Femur (tissue), 1 donor: ENCODE data around the gene PCDHB15.
"Not testable (repeated sequence)": the region's sequence is repeated elsewhere in the genome, so short reads cannot be mapped to it uniquely, and the experiment has no call there.

Source experiments
- DNase-seq: peaks from one replicate; pipeline ENCODE4 v3.0.0-alpha.2; 2017

PCDHB15 gene

GRCh38 chr5:141245250-141245717 is at the start of gene PCDHB15:
Gene PCDHB15, plus strand, starts transcription at chr5:141245395. Its CDS starts 184 bp downstream, at chr5:141245579.
- peak; percentile 22 for DNase-seq

GRCh38 chr5:141196363-141196762 is 48.8 kb upstream of the PCDHB15 start:
- DNase-seq = no peak

- no peak for DNase-seq
Observed at GRCh38 chr5:141199359-141200235, 45.6 kb upstream of the PCDHB15 start, which contains the start of gene PCDHB11. Gene PCDHB11, plus strand, starts transcription at chr5:141199627. Its CDS starts 148 bp downstream, at chr5:141199775.

- not testable (repeated sequence) for DNase-seq
Observed at GRCh38 chr5:141201126-141201525, 44.1 kb upstream of the PCDHB15 start.

- not testable (repeated sequence) for DNase-seq
Observed at GRCh38 chr5:141201646-141202045, 43.5 kb upstream of the PCDHB15 start.

- DNase-seq = no peak
Observed at GRCh38 chr5:141208478-141208877, 36.7 kb upstream of the PCDHB15 start, which contains the start of gene PCDHB12. Gene PCDHB12, plus strand, starts transcription at chr5:141208719. Its CDS starts 189 bp downstream, at chr5:141208908.

- DNase-seq = not testable (repeated sequence)
Observed at GRCh38 chr5:141210281-141210680, 34.9 kb upstream of the PCDHB15 start.

- not testable (repeated sequence) for DNase-seq
Observed at GRCh38 chr5:141210849-141211248, 34.3 kb upstream of the PCDHB15 start.

GRCh38 chr5:141213656-141214339 is 31.4 kb upstream of the PCDHB15 start, which contains the start of gene PCDHB13:
Gene PCDHB13, plus strand, starts transcription at chr5:141213919. Its CDS starts 205 bp downstream, at chr5:141214124.
- not testable (repeated sequence) for DNase-seq

GRCh38 chr5:141214583-141214982 is 30.6 kb upstream of the PCDHB15 start:
- not testable (repeated sequence) for DNase-seq

GRCh38 chr5:141215504-141215903 is 29.7 kb upstream of the PCDHB15 start:
- not testable (repeated sequence) for DNase-seq

- not testable (repeated sequence) for DNase-seq
Observed at GRCh38 chr5:141216035-141216434, 29.2 kb upstream of the PCDHB15 start.

- DNase-seq = no peak
Observed at GRCh38 chr5:141223112-141223783, 21.9 kb upstream of the PCDHB15 start, which contains the start of gene PCDHB14. Gene PCDHB14, plus strand, starts transcription at chr5:141223343. Its CDS starts 163 bp downstream, at chr5:141223506.

GRCh38 chr5:141224844-141225243 is 20.4 kb upstream of the PCDHB15 start:
- DNase-seq = not testable (repeated sequence)

GRCh38 chr5:141225421-141225820 is 19.8 kb upstream of the PCDHB15 start:
- not testable (repeated sequence) for DNase-seq

- peak; percentile 34 for DNase-seq
Observed at GRCh38 chr5:141234109-141234667, 11.0 kb upstream of the PCDHB15 start.

GRCh38 chr5:141235922-141236321 is 9.3 kb upstream of the PCDHB15 start:
- not testable (repeated sequence) for DNase-seq

GRCh38 chr5:141236516-141237313 is 8.5 kb upstream of the PCDHB15 start:
- no peak for DNase-seq

GRCh38 chr5:141241496-141241895 is 3.7 kb upstream of the PCDHB15 start:
- no peak for DNase-seq

GRCh38 chr5:141246971-141247370 is 1.8 kb downstream of the PCDHB15 start:
- DNase-seq = not testable (repeated sequence)

GRCh38 chr5:141247434-141247833 is 2.2 kb downstream of the PCDHB15 start:
- DNase-seq = not testable (repeated sequence)
